ENCODE results near the gene KCNJ6.

Gene KCNJ6

GRCh38 chr21:37837381-37837780 lies 78.9 kb downstream of the KCNJ6 start:
- in situ Hi-C loops (cut with HindIII; ENCODE audit: low pct_ligation_motif_present, low pct_unique_long_range_greater_than_20kb, low sequenced_read_pairs), result no loop called here
- DNase-seq, result no peak

GRCh38 chr21:37835481-37835880 lies 80.8 kb downstream of the KCNJ6 start:
- in situ Hi-C loops (cut with HindIII; ENCODE audit: low pct_ligation_motif_present, low pct_unique_long_range_greater_than_20kb, low sequenced_read_pairs), result no loop called here
- DNase-seq, result no peak

GRCh38 chr21:37833301-37833700 lies 83.0 kb downstream of the KCNJ6 start:
- in situ Hi-C loops (cut with HindIII; ENCODE audit: low pct_ligation_motif_present, low pct_unique_long_range_greater_than_20kb, low sequenced_read_pairs), result no loop called here
- DNase-seq, result no peak

GRCh38 chr21:37829447-37829846 lies 86.8 kb downstream of the KCNJ6 start:
- DNase-seq, result peak; percentile 58
- in situ Hi-C loops (cut with HindIII; ENCODE audit: low pct_ligation_motif_present, low pct_unique_long_range_greater_than_20kb, low sequenced_read_pairs), result no loop called here

GRCh38 chr21:37828991-37829390 lies 87.3 kb downstream of the KCNJ6 start:
- DNase-seq, result no peak
- in situ Hi-C loops (cut with HindIII; ENCODE audit: low pct_ligation_motif_present, low pct_unique_long_range_greater_than_20kb, low sequenced_read_pairs), result no loop called here

GRCh38 chr21:37828556-37828955 lies 87.7 kb downstream of the KCNJ6 start:
- in situ Hi-C loops (cut with HindIII; ENCODE audit: low pct_ligation_motif_present, low pct_unique_long_range_greater_than_20kb, low sequenced_read_pairs), result no loop called here
- no peak for DNase-seq

GRCh38 chr21:37827913-37828312 lies 88.3 kb downstream of the KCNJ6 start:
- DNase-seq, result no peak
- in situ Hi-C loops (cut with HindIII; ENCODE audit: low pct_ligation_motif_present, low pct_unique_long_range_greater_than_20kb, low sequenced_read_pairs), result no loop called here

GRCh38 chr21:37821786-37822450 lies 94.3 kb downstream of the KCNJ6 start:
- no peak for DNase-seq
- in situ Hi-C loops (cut with HindIII; ENCODE audit: low pct_ligation_motif_present, low pct_unique_long_range_greater_than_20kb, low sequenced_read_pairs), result no loop called here

GRCh38 chr21:37821092-37821491 lies 95.2 kb downstream of the KCNJ6 start:
- in situ Hi-C loops (cut with HindIII; ENCODE audit: low pct_ligation_motif_present, low pct_unique_long_range_greater_than_20kb, low sequenced_read_pairs), result no loop called here
- no peak for DNase-seq

- in situ Hi-C loops (cut with HindIII; ENCODE audit: low pct_ligation_motif_present, low pct_unique_long_range_greater_than_20kb, low sequenced_read_pairs), result no loop called here
- DNase-seq, result no peak
These were observed 96.9 kb downstream of the KCNJ6 start for GRCh38 chr21:37819372-37819771.

GRCh38 chr21:37817242-37817641 lies 99.0 kb downstream of the KCNJ6 start:
- in situ Hi-C loops (cut with HindIII; ENCODE audit: low pct_ligation_motif_present, low pct_unique_long_range_greater_than_20kb, low sequenced_read_pairs), result no loop called here
- DNase-seq, result no peak

- DNase-seq, result no peak
- in situ Hi-C loops (cut with HindIII; ENCODE audit: low pct_ligation_motif_present, low pct_unique_long_range_greater_than_20kb, low sequenced_read_pairs), result no loop called here
These were observed 100.4 kb downstream of the KCNJ6 start for GRCh38 chr21:37815893-37816292.

- in situ Hi-C loops (cut with HindIII; ENCODE audit: low pct_ligation_motif_present, low pct_unique_long_range_greater_than_20kb, low sequenced_read_pairs), result no loop called here
- no peak for DNase-seq
These were observed 104.5 kb downstream of the KCNJ6 start for GRCh38 chr21:37811711-37812110.

GRCh38 chr21:37808261-37808660 lies 108.0 kb downstream of the KCNJ6 start:
- in situ Hi-C loops (cut with HindIII; ENCODE audit: low pct_ligation_motif_present, low pct_unique_long_range_greater_than_20kb, low sequenced_read_pairs), result no loop called here
- no peak for DNase-seq

GRCh38 chr21:37805266-37805665 lies 111.0 kb downstream of the KCNJ6 start:
- DNase-seq, result no peak
- in situ Hi-C loops (cut with HindIII; ENCODE audit: low pct_ligation_motif_present, low pct_unique_long_range_greater_than_20kb, low sequenced_read_pairs), result no loop called here

GRCh38 chr21:37804001-37804400 lies 112.3 kb downstream of the KCNJ6 start:
- in situ Hi-C loops (cut with HindIII; ENCODE audit: low pct_ligation_motif_present, low pct_unique_long_range_greater_than_20kb, low sequenced_read_pairs), result no loop called here
- DNase-seq, result no peak

- in situ Hi-C loops (cut with HindIII; ENCODE audit: low pct_ligation_motif_present, low pct_unique_long_range_greater_than_20kb, low sequenced_read_pairs), result no loop called here
- DNase-seq, result no peak
These were observed 113.1 kb downstream of the KCNJ6 start for GRCh38 chr21:37803101-37803651.

- DNase-seq, result no peak
- in situ Hi-C loops (cut with HindIII; ENCODE audit: low pct_ligation_motif_present, low pct_unique_long_range_greater_than_20kb, low sequenced_read_pairs), result no loop called here
These were observed 115.7 kb downstream of the KCNJ6 start for GRCh38 chr21:37800456-37801061.

- in situ Hi-C loops (cut with HindIII; ENCODE audit: low pct_ligation_motif_present, low pct_unique_long_range_greater_than_20kb, low sequenced_read_pairs), result no loop called here
- DNase-seq, result no peak
These were observed 116.2 kb downstream of the KCNJ6 start for GRCh38 chr21:37800057-37800455.
